Panc1 (cell line): ENCODE measurements around the gene SSH2.

ENCODE experiments used
- POLR2AphosphoS5 ChIP-seq: IDR thresholded peaks from 2 replicates; pipeline ENCODE4 v1.6.1; 2012; ENCODE audit warnings: mild to moderate bottlenecking, low read depth, low read length, moderate library complexity
- TF ChIP-seq, protein P1 (sequence below): fragments of 450-650 bp; IDR thresholded peaks from 2 replicates; pipeline ENCODE4 v1.5.1; 2017; ENCODE audit warnings: mild to moderate bottlenecking
- TF ChIP-seq, protein P2 (sequence below), 2 experiments: IDR thresholded peaks; 2 replicates each; pipeline ENCODE4 v1.6.1; 2011 to 2012; ENCODE audit warnings: low read depth in 2 of 2, control low read depth in 1 of 2, low read length in 1 of 2, mild to moderate bottlenecking in 1 of 2, moderate library complexity in 1 of 2; ENCODE audit not compliant: insufficient read depth in 1 of 2

DNA sequence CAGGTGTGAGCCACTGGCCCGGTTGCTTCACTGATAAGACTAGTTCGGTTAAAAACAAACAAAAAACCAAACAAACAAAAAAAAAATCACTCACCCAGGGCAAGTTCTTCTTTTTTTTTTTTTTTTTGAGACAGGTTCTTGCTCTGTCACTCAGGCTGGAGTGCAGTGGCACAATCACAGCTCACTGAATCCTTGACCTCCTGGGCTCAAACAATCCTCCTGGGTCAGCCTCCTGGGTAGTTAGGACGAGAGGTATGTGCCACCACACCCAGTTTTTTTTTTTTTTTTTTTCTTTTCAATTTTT is 187.9 kb downstream of the SSH2 start:
- TF ChIP-seq, protein P1, sequence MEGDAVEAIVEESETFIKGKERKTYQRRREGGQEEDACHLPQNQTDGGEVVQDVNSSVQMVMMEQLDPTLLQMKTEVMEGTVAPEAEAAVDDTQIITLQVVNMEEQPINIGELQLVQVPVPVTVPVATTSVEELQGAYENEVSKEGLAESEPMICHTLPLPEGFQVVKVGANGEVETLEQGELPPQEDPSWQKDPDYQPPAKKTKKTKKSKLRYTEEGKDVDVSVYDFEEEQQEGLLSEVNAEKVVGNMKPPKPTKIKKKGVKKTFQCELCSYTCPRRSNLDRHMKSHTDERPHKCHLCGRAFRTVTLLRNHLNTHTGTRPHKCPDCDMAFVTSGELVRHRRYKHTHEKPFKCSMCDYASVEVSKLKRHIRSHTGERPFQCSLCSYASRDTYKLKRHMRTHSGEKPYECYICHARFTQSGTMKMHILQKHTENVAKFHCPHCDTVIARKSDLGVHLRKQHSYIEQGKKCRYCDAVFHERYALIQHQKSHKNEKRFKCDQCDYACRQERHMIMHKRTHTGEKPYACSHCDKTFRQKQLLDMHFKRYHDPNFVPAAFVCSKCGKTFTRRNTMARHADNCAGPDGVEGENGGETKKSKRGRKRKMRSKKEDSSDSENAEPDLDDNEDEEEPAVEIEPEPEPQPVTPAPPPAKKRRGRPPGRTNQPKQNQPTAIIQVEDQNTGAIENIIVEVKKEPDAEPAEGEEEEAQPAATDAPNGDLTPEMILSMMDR = no peak
- TF ChIP-seq POLR2AphosphoS5 = no peak
- TF ChIP-seq, protein P2, sequence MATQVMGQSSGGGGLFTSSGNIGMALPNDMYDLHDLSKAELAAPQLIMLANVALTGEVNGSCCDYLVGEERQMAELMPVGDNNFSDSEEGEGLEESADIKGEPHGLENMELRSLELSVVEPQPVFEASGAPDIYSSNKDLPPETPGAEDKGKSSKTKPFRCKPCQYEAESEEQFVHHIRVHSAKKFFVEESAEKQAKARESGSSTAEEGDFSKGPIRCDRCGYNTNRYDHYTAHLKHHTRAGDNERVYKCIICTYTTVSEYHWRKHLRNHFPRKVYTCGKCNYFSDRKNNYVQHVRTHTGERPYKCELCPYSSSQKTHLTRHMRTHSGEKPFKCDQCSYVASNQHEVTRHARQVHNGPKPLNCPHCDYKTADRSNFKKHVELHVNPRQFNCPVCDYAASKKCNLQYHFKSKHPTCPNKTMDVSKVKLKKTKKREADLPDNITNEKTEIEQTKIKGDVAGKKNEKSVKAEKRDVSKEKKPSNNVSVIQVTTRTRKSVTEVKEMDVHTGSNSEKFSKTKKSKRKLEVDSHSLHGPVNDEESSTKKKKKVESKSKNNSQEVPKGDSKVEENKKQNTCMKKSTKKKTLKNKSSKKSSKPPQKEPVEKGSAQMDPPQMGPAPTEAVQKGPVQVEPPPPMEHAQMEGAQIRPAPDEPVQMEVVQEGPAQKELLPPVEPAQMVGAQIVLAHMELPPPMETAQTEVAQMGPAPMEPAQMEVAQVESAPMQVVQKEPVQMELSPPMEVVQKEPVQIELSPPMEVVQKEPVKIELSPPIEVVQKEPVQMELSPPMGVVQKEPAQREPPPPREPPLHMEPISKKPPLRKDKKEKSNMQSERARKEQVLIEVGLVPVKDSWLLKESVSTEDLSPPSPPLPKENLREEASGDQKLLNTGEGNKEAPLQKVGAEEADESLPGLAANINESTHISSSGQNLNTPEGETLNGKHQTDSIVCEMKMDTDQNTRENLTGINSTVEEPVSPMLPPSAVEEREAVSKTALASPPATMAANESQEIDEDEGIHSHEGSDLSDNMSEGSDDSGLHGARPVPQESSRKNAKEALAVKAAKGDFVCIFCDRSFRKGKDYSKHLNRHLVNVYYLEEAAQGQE (IDR thresholded peaks at IDR 0.05; ENCODE audit: insufficient read depth in 1 of 2, low read depth in 2 of 2, low read length in 1 of 2) = no peak
